Osteoblast (primary cell): ENCODE data around the gene LIPC. TPM values are rescaled to one million over a fixed set of nuclear protein-coding genes. Genes with fewer than 3 reads are reported as not detected.

Experiments
- DNase-seq: peaks from one replicate; pipeline ENCODE4 v3.0.0; 2011; ENCODE audit warnings: low spot score, mixed read lengths; ENCODE audit not compliant: insufficient read length; ENCODE audit errors: missing footprints
- H2AFZ ChIP-seq: 2 replicates; pipeline ENCODE4 v1.6.0; 2011; ENCODE audit warnings: mild to moderate bottlenecking, low read length
- H3K27ac ChIP-seq: 2 replicates; pipeline ENCODE4 v1.5.1; 2011; ENCODE audit warnings: mild to moderate bottlenecking, low read depth, low read length, moderate library complexity
- H3K27me3 ChIP-seq: 2 replicates; pipeline ENCODE4 v1.6.0; 2012; ENCODE audit warnings: mild to moderate bottlenecking, control low read depth, inconsistent platforms, low read length, moderate library complexity; ENCODE audit not compliant: insufficient read depth
- H3K36me3 ChIP-seq: 2 replicates; pipeline ENCODE4 v1.5.1; 2011; ENCODE audit warnings: mild to moderate bottlenecking, low read length, control low read depth, moderate library complexity; ENCODE audit not compliant: insufficient read depth
- H3K4me1 ChIP-seq: 2 replicates; pipeline ENCODE4 v1.5.1; 2011; ENCODE audit warnings: mild to moderate bottlenecking, low read length, control low read depth, moderate library complexity; ENCODE audit not compliant: insufficient read depth
- H3K4me2 ChIP-seq: 2 replicates; pipeline ENCODE4 v1.6.0; 2011; ENCODE audit warnings: mild to moderate bottlenecking, low read length; ENCODE audit not compliant: insufficient read depth
- H3K4me3 ChIP-seq: fragments of 200-600 bp; sonication (generic); 3 replicates; pipeline ENCODE4 v1.5.1; 2012; ENCODE audit warnings: mild to moderate bottlenecking, low read length, inconsistent platforms; ENCODE audit not compliant: insufficient read depth
- H3K79me2 ChIP-seq: 2 replicates; pipeline ENCODE4 v1.6.0; 2012; ENCODE audit warnings: mild to moderate bottlenecking, low read length, control low read depth, inconsistent platforms; ENCODE audit not compliant: insufficient read depth
- H3K9me3 ChIP-seq: 2 replicates; pipeline ENCODE4 v1.5.1; 2011; ENCODE audit warnings: low read depth, low read length, control low read depth
- H4K20me1 ChIP-seq: 2 replicates; pipeline ENCODE4 v1.6.0; 2012; ENCODE audit warnings: mild to moderate bottlenecking, low read length, control low read depth; ENCODE audit not compliant: insufficient read depth
- total RNA-seq: library from RNA; depleted of rRNA; stranded (reverse); fragments of >200 nt; gene quantifications from 2 replicates; pipeline ENCODE4 v1.2.3, GENCODE V29; 2012
- TF ChIP-seq, protein P1 (sequence below): IDR thresholded peaks from 2 replicates; pipeline ENCODE4 v1.5.1; 2011; ENCODE audit warnings: mild to moderate bottlenecking, low read depth, low read length, moderate library complexity; ENCODE audit errors: extremely low read depth

Gene LIPC
- total RNA-seq, 1 donor = 1.1 TPM

DNA sequence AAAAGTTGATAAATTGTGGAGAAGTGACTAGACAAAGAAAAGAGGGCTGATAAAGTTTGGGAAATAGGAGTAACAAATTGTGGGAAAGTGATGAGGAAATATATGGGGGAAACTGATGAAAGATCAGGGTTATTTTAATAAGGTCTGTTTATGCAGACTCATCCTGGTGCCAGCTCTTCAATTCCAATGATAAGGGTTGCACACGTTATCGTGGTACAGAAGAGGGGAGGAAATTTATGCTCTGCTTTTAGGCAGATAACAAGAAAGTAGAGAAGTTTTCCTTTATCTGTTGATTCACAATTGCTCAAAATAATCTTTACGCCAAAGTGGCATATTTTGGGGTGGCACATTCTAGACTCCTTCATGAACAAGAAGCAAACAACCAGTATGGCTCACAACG, 32.1 kb upstream of the LIPC start:
- Histone ChIP-seq H4K20me1 (no peaks in the 10 kb centered on the region), H3K9me3 (no peaks in the 10 kb centered on the region), H3K4me3 (no peak overlapping the region), H3K27me3 (peaks cover 3% of the 10 kb centered on the region), H3K27ac (no peak overlapping the region), H3K4me1 (peaks cover 20% of the 10 kb centered on the region), H2AFZ (no peak overlapping the region), H3K79me2 (no peaks in the 10 kb centered on the region), H3K4me2 (no peak overlapping the region), H3K36me3 (no peaks in the 10 kb centered on the region)
- TF ChIP-seq, protein P1, sequence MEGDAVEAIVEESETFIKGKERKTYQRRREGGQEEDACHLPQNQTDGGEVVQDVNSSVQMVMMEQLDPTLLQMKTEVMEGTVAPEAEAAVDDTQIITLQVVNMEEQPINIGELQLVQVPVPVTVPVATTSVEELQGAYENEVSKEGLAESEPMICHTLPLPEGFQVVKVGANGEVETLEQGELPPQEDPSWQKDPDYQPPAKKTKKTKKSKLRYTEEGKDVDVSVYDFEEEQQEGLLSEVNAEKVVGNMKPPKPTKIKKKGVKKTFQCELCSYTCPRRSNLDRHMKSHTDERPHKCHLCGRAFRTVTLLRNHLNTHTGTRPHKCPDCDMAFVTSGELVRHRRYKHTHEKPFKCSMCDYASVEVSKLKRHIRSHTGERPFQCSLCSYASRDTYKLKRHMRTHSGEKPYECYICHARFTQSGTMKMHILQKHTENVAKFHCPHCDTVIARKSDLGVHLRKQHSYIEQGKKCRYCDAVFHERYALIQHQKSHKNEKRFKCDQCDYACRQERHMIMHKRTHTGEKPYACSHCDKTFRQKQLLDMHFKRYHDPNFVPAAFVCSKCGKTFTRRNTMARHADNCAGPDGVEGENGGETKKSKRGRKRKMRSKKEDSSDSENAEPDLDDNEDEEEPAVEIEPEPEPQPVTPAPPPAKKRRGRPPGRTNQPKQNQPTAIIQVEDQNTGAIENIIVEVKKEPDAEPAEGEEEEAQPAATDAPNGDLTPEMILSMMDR = no peak
- no peak for DNase-seq

DNA sequence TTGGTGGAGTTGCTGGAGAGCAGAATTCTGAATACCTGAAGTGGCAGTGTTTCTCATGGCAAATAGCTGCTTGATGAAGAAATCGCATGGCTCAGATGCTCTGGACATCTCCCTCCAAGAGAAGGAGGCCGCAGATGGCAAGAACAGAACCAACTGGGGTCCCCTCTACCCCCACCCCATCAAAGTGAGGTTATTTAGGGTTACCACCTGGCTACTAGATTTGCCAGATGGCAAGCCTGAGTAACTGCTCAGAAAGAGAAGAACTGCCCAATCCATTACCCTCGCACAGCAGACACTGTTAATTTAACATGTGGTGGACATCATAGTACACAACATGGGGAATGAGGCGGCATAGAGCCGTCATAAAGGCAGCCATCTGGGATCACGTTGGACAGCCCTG, 30.5 kb upstream of the LIPC start:
- H2AFZ ChIP-seq = no peak overlapping the region
- no peaks in the 10 kb centered on the region for H3K79me2 ChIP-seq
- no peak for DNase-seq
- H4K20me1 ChIP-seq = no peaks in the 10 kb centered on the region
- H3K27me3 ChIP-seq = peaks cover 3% of the 10 kb centered on the region
- no peak overlapping the region for H3K27ac ChIP-seq
- H3K36me3 ChIP-seq = no peaks in the 10 kb centered on the region
- H3K4me2 ChIP-seq = no peak overlapping the region
- H3K4me3 ChIP-seq = no peak overlapping the region
- H3K9me3 ChIP-seq = no peaks in the 10 kb centered on the region
- TF ChIP-seq, protein P1 = no peak
- H3K4me1 ChIP-seq = peaks cover 9% of the 10 kb centered on the region

DNA sequence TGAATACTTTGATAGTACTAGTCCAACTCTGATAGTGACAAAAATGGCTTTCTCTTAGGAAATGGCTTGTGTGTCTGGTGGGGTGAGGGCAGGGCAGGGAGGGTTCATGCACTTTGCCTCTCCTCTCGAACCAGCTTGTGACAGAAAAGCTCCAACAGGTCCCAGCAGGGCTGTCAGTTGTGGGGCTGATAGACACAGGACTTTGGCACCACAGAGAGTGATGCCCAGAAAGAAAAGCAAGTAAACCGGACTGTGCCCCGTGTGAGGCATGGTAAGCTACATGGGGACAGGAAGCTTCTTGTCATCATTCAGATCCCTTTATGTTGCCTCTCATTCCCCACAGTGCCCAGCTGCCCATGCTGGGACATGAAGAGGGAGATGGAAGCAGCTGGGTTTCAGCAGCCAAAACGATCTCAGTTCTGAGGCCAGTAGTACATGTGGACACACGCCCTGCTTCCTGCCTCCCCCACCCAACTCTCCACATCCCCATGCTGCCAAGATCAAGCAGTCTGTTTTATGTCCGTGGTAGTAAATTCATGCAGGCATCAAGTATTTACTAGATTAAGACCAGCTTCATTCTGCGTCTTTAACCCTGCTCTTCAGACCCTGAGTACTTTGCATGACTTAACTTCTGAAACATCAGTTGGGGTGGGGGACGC, 29.7 kb upstream of the LIPC start:
- TF ChIP-seq, protein P1 = no peak
- H2AFZ ChIP-seq = no peak overlapping the region

DNA sequence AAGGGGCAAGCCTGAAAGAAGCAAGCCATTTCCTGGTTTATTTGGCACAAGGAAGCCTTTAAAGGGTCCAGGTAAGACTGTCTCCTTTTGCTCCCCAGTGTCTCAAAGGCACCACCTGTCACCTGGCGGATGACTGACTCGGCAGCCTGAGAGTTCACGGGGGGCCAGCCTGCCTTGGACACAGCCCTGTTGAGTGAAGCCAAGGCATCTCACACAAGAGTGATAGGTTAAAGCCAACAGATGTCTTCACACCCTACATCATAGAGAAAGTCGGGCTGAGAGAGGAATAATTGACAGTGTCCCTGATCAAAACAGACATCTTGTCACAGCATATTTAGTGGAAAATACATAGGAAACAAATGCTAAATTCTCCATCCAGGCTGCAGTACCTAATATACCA, 28.2 kb upstream of the LIPC start:
- Histone ChIP-seq H3K36me3 (no peaks in the 10 kb centered on the region), H4K20me1 (no peaks in the 10 kb centered on the region), H3K4me2 (no peak overlapping the region), H2AFZ (no peak overlapping the region), H3K79me2 (no peaks in the 10 kb centered on the region), H3K27ac (no peak overlapping the region), H3K4me1 (no peaks in the 10 kb centered on the region), H3K9me3 (no peaks in the 10 kb centered on the region), H3K27me3 (peaks cover 3% of the 10 kb centered on the region), H3K4me3 (no peak overlapping the region)
- no peak for DNase-seq
- TF ChIP-seq, protein P1 = no peak

More for the DNA sequence above, 29.7 kb upstream of the LIPC start:
- Histone ChIP-seq H3K4me1 (peaks cover under 1% of the 10 kb centered on the region), H4K20me1 (no peaks in the 10 kb centered on the region), H3K9me3 (no peaks in the 10 kb centered on the region), H3K27me3 (peaks cover 3% of the 10 kb centered on the region), H3K4me3 (no peak overlapping the region), H3K4me2 (no peak overlapping the region), H3K79me2 (no peaks in the 10 kb centered on the region), H3K36me3 (no peaks in the 10 kb centered on the region), H3K27ac (no peak overlapping the region)
- no peak for DNase-seq
